DND-41 (cell line): ENCODE data around the gene RBM47.

Experiments used
- CTCF ChIP-seq: IDR thresholded peaks from 2 replicates; pipeline ENCODE4 v1.5.1; 2012; ENCODE audit warnings: borderline replicate concordance, low read length, moderate library complexity, mild to moderate bottlenecking; ENCODE audit not compliant: poor library complexity, severe bottlenecking; ENCODE audit errors: extremely low read depth
- EZH2 ChIP-seq: IDR thresholded peaks from 3 replicates; pipeline ENCODE4 v1.6.1; 2012; ENCODE audit warnings: borderline replicate concordance, low read depth, mild to moderate bottlenecking, moderate library complexity, low read length, inconsistent platforms; ENCODE audit not compliant: severe bottlenecking

DNA sequence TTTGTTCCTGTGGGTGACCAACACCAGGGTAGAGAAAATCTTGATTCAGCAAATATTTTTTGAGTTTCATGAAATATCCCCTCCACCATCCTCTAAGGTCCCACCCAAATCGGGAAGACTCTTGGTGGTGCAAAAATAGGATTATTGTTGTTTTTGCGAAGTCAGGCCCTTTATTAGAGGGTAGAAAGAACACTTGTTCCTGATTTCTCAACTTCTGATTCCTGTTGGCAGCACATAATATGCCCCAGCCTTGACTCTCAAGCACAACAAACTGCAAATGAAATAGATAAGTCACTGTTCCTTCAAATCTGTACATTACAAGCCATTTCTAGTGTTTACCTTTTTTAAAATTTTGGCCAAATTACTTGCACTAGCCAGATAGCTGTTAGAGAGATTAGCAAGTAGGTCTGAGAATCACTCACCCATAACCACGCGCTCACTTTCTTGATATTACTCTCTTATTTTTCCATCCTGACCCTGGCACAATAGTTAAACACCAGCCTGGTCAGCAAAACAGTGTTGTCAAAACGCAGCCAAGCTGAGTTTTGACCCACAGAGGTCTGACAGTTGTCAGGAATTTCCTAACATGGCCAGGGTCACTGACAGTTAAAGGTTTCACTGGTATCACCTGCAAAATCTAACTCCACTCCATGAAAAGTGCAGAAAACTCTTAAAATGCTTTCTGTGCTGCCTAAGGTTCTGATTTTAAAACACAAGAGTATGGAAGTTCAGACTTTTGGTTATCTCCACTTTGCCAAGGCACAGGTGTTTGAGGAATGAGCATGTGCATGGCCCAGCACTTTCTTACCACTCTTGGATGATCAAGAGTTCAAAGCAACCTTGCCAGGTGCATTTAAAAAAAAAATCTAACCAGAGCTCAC lies 69.8 kb downstream of the RBM47 start:
- TF ChIP-seq CTCF (no peak), EZH2 (no peak)
